SK-N-MC (cell line): Measurements from ENCODE around the gene CPOX.

Experiments
- EZH2 ChIP-seq: fragments of 200-600 bp; sonication (generic); IDR thresholded peaks from one replicate; pipeline ENCODE4 v1.6.1; 2017; ENCODE audit warnings: antibody characterized with exemption
- FOXP2 ChIP-seq: optimal IDR thresholded peaks from 2 replicates; pipeline ENCODE3; 2011; ENCODE audit warnings: mild to moderate bottlenecking, moderate library complexity; ENCODE audit not compliant: insufficient read depth; ENCODE audit errors: extremely low read length, control extremely low read depth
- POLR2AphosphoS5 ChIP-seq: IDR thresholded peaks from 2 replicates; pipeline ENCODE4 v1.6.1; 2012; ENCODE audit warnings: mild to moderate bottlenecking, low read depth, low read length, borderline replicate concordance

- TF ChIP-seq POLR2AphosphoS5 (no peak), EZH2 (no peak), FOXP2 (no peak)
These were observed 60.5 kb downstream of the CPOX start for GRCh38 chr3:98532709-98533571.
